ENCODE results near the gene EPHB1.

GRCh38 chr3:135260025-135260424, 465.0 kb downstream of the EPHB1 start:
- TF ChIP-seq, protein P1, sequence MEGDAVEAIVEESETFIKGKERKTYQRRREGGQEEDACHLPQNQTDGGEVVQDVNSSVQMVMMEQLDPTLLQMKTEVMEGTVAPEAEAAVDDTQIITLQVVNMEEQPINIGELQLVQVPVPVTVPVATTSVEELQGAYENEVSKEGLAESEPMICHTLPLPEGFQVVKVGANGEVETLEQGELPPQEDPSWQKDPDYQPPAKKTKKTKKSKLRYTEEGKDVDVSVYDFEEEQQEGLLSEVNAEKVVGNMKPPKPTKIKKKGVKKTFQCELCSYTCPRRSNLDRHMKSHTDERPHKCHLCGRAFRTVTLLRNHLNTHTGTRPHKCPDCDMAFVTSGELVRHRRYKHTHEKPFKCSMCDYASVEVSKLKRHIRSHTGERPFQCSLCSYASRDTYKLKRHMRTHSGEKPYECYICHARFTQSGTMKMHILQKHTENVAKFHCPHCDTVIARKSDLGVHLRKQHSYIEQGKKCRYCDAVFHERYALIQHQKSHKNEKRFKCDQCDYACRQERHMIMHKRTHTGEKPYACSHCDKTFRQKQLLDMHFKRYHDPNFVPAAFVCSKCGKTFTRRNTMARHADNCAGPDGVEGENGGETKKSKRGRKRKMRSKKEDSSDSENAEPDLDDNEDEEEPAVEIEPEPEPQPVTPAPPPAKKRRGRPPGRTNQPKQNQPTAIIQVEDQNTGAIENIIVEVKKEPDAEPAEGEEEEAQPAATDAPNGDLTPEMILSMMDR (IDR thresholded peaks at IDR 0.05; ENCODE audit: poor library complexity, severe bottlenecking): no peak
- TF ChIP-seq EZH2 (IDR thresholded peaks at IDR 0.05; ENCODE audit: borderline replicate concordance, insufficient read depth, low read length, poor library complexity, severe bottlenecking): no peak
- no peak for TF ChIP-seq POLR2AphosphoS5 (IDR thresholded peaks at IDR 0.05)
- TF ChIP-seq EP300 (conservative IDR thresholded peaks at IDR 0.05; ENCODE audit: poor library complexity, severe bottlenecking): no peak
- no peak for TF ChIP-seq TAF1 (IDR thresholded peaks at IDR 0.05; ENCODE audit: low read depth)
- TF ChIP-seq RAD21 (conservative IDR thresholded peaks at IDR 0.05): no peak
- TF ChIP-seq, protein P2, sequence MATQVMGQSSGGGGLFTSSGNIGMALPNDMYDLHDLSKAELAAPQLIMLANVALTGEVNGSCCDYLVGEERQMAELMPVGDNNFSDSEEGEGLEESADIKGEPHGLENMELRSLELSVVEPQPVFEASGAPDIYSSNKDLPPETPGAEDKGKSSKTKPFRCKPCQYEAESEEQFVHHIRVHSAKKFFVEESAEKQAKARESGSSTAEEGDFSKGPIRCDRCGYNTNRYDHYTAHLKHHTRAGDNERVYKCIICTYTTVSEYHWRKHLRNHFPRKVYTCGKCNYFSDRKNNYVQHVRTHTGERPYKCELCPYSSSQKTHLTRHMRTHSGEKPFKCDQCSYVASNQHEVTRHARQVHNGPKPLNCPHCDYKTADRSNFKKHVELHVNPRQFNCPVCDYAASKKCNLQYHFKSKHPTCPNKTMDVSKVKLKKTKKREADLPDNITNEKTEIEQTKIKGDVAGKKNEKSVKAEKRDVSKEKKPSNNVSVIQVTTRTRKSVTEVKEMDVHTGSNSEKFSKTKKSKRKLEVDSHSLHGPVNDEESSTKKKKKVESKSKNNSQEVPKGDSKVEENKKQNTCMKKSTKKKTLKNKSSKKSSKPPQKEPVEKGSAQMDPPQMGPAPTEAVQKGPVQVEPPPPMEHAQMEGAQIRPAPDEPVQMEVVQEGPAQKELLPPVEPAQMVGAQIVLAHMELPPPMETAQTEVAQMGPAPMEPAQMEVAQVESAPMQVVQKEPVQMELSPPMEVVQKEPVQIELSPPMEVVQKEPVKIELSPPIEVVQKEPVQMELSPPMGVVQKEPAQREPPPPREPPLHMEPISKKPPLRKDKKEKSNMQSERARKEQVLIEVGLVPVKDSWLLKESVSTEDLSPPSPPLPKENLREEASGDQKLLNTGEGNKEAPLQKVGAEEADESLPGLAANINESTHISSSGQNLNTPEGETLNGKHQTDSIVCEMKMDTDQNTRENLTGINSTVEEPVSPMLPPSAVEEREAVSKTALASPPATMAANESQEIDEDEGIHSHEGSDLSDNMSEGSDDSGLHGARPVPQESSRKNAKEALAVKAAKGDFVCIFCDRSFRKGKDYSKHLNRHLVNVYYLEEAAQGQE (IDR thresholded peaks at IDR 0.05; ENCODE audit: borderline replicate concordance): no peak
